HG03469 (cell line): Measurements from ENCODE around the gene LRRC4C.
"Not testable (repeated sequence)": the region's sequence is repeated elsewhere in the genome, so short reads cannot be mapped to it uniquely, and the experiment has no call there.

ENCODE experiments used
- ATAC-seq: cut with Tn5 transposase; IDR thresholded peaks from one replicate; pipeline ENCODE4 v1.9.1; 2021; ENCODE audit warnings: mild to moderate bottlenecking, moderate library complexity, moderate number of reproducible peaks; ENCODE audit not compliant: unreplicated experiment

The LRRC4C gene

DNA sequence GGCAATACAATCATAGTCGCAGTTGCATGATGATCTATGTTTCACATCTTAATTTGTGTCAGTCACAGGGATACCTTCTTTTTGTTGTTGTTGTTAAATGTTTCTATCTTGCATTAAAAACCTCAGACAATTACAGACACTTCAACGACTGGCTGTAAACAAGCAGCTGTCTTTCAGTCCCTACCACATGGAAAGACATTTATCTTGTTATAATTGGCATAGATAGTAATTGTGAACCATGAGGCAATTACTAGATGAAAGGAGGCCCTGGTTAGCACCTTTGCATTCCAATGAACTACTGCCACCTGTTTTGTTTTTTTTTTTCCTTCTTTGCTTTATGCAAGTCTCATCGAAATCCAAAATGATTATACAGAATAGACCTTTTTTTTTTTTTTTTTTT, 416.8 kb downstream of the LRRC4C start:
- no peak for ATAC-seq

DNA sequence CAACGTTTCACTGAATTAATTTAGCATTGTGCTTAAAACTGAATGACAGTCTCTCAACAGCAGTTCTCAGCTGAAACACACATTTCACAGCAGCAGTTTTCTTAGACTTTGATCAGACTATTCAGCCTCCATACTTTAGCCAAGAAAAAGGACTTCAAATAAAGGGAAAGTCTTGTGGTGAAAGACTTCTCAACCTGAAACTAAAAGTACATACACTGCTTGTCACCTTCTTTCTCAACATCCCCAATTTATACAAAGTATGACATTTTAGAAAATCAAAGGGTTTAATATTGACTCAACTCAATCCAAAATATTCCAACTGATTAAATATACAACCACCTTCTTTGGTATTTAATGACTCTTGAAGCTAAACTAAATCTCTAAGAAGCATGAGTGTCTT, 419.0 kb downstream of the LRRC4C start:
- no peak for ATAC-seq

DNA sequence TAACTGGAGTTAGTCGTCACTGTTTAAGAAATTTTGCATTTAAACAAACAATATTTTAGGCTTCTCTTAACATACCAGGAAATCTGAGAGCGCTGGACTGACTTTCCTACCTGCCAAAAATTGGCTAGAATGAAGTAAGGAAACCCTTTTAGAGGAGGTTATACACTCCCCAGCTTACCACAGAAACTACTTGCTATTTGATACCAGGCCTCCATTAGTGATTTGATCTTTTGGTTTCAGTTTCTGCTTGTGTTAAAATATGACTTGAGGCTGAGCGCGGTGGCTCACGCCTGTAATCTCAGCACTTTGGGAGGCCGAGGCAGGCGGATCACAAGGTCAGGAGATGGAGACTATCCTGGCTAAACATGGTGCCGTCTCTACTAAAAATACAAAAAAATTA, 419.9 kb downstream of the LRRC4C start:
- no peak for ATAC-seq

DNA sequence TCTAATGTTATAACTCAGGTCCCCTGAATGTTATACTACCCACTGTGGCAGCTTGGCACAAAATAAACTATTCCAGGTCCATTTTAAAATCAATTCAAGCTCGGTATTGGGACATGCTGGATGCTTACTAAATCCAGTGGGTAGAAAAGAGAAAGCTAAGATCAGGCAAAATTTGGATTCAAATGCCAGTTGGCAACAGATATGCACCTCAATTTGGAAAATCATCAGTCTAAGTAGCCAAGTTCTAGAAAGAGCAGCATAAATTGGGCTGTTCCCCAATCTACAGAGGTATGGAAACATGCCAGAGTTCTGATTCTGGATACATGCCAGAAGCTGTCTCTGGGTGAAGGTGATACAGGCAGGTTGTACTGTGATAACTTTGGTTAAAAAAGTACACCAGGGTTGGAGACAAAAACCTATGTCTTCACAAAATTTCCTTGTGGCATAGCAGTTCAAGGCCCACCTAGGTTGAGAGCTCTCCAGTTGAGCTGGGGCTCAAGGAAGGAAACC, 427.8 kb downstream of the LRRC4C start:
- ATAC-seq = no peak

- no peak for ATAC-seq
Observed at GRCh38 chr11:41020259-41020658, 439.2 kb downstream of the LRRC4C start.

GRCh38 chr11:41019666-41020065, 439.8 kb downstream of the LRRC4C start:
- ATAC-seq = not testable (repeated sequence)

- ATAC-seq = no peak
Observed at GRCh38 chr11:41018224-41018623, 441.2 kb downstream of the LRRC4C start.

GRCh38 chr11:41010361-41011050, 448.9 kb downstream of the LRRC4C start:
- ATAC-seq = no peak

DNA sequence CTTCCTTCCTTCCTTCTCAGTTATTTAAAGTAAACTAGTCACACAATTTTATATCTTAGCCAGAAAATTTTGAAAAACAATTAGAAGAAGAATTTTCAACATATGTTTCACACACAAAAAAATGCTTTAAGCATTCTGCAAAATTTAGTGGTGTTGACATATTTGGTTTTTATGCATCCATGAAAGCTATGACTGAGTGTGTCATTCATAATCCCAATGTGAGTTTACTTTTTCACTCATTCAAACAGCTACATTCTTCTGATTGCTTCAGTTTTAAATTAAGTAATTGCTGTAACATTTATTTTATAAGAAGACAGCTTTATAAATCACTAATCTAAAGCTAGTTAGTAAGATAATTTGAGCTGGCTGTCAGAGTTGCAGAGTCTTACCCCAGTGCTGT, 453.5 kb downstream of the LRRC4C start:
- ATAC-seq = no peak

DNA sequence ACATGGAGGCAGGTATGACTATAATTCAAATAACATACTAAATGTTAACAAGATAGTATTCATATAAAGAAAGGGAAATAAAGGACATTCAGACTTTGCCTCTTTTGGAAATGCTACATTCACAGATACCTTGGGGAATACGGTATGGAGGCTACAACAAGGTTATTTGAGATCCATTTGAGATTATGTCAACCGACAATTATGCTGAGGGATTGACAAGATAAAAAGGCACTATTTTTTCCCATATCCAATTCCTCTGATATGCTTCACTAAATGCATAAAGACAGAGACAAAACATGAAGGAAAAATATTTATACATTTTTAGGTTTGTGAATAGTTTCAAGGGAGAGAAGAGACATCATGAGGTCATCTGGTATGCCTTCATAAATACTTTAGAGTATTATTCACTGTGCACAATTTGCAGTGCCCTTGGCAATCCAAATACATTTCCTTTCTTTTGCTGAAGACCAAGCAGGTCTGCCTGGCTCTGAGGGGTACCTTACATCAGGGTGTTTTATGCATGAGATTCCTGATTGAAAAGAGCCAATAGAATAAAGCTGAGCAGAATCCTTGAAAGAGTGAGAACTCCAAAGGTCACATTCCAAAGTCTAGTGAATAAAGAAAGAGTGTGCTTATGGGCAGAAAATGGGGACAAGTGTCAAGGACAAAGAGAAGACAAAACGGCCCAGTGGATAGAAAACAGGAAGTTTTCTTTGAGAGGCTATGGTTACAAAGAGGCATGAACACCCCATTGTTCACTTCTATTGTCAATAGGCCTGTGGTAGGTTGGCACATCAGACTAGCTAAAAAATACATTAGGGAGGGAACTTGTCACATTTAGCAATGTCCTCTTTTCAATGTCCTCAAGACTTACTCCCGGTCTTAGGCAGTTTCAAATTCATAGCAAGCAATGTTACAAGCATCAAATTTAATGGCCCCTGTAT, 455.8 kb downstream of the LRRC4C start:
- ATAC-seq = no peak

GRCh38 chr11:40998920-40999319, 460.5 kb downstream of the LRRC4C start:
- no peak for ATAC-seq

DNA sequence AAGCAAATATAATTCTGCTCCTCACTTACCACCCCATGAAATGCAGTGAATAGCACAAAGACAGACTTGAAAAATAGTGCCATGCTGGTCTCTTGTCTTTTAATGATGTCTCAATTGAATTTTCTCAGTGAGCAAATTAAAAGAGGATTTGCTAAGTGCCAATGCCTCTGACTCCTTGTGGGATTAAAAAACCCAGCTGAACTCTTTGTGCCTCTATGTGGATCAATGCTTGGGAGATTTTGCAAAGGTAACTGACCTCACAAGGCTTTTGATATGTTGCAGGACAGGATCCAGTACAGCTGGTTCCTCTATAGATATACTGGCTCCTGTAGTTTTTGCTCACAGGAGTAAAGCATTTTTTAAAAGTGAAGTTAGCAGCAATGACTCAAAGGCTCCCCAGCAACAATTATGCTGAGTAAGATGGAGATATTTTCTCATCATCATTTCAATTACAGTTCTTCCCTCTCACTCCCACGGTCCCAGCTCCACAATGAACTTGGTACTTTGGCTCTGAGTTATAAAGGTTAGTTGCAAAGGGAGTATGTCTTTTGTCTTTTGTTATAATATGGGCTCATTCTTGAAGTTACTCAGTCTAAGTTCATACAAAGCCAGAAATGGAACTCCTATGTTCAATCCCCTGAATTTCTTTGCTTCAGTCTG, 471.5 kb downstream of the LRRC4C start:
- no peak for ATAC-seq

- ATAC-seq = no peak
Observed at GRCh38 chr11:40986320-40986719, 473.1 kb downstream of the LRRC4C start.

- ATAC-seq = no peak
Observed at GRCh38 chr11:40975076-40975475, 484.4 kb downstream of the LRRC4C start.

GRCh38 chr11:40974186-40974795, 485.2 kb downstream of the LRRC4C start:
- ATAC-seq = no peak

DNA sequence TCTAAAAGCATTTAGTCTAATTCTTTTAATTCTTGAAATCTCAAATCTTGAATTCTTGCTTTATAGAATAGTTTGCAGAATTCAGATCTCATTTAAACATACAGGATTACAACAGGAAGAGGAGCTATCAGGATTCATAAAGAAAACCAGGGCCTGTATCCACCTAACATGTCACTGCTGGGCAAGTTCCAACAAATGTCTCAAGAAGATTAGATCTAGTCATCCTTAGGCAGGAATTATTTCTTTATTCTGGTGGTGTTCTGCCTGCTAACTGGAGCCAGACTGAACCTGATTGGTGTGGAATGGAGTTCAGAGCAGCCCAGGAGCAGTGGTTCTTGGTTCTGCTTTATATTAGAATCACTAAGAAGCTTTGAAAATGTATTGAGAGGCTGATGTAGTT, 500.7 kb downstream of the LRRC4C start:
- no peak for ATAC-seq

DNA sequence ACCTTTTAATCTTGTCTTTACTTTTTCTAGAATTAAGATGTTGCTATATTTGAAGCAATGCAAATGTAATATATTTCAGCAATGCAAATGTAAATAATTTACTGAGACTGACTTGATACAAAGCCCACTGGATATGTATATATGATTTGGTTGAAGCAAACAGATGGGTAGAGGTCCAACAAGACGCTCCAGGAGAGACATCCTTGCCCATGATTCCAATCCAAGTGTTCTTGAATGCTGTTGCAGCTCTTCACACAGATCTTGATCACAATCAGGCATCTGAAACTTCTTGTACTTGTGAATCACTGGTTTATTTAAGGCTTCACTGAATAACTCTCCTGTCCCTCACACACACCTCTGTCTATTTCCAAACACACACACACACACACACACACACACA, 507.0 kb downstream of the LRRC4C start:
- ATAC-seq = no peak

DNA sequence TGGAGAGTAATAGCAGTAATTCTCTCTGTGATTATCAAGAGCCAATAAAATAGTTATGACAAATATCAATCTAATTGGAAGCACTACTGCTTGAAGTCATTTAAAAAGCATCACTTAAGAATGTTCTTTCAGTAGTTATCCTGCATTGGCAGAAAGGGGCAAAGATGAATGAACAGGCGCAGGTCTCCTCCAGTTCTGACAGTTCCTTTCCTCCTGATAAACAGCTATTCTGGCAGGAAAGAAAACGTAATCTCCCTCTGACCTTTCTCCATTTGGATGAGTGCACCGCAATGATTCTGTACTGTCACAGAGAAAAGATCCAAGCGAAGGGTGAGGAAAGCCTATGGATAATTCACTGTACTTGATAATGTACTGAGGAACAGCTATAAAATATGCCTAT, 521.5 kb downstream of the LRRC4C start:
- no peak for ATAC-seq

DNA sequence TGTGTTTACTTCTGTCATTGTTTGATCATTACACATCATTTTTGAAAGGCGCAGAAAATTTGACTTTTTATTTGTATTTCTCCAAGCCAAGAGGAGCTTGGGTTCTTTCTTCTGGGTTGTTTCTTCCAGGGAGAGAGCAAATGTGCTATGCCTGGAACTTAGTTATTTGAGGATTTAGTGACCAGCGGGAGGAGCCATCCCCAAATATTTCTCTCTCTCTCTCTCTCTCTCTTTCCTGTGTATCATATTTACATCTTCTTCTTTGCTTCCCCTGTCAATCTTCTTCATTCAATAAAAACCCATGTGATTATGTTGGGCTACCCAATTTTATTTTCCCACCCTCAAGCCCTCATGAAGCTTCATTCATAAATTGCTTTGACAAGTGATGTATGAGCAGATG, 534.5 kb downstream of the LRRC4C start:
- ATAC-seq = no peak

DNA sequence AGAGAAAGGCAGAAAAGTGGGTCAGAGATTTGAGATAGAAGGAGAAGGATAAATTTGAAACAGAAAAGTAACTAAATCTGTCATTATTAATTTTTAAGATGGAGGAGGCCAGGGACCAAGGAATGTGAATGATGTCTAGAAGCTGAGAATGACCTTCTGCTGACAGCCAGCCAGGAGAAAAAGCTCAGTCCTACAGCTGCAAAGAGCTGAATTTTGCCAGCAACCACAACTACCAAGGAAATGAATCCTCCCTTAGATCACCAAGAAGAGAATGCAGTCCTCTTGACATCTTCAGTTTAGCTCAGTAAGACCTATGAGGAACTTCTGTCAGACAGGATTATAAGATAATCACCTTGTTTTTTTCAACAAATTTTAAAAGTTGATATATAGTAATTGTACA, 538.2 kb downstream of the LRRC4C start:
- no peak for ATAC-seq

- not testable (repeated sequence) for ATAC-seq
Observed at GRCh38 chr11:40910774-40911173, 548.7 kb downstream of the LRRC4C start.
